PFSK-1 (cell line): ENCODE results near the gene SHF.

ENCODE experiments used
- FOXP2 ChIP-seq: optimal IDR thresholded peaks from 2 replicates; pipeline ENCODE3; 2011; ENCODE audit warnings: borderline replicate concordance, control low read depth, inconsistent platforms; ENCODE audit not compliant: insufficient read depth; ENCODE audit errors: extremely low read length, extremely low read depth
- POLR2AphosphoS5 ChIP-seq: IDR thresholded peaks from 2 replicates; pipeline ENCODE4 v1.6.1; 2012; ENCODE audit warnings: low read depth, mild to moderate bottlenecking, control low read depth, low read length, moderate library complexity
- REST ChIP-seq, 2 experiments: IDR thresholded peaks; 2 replicates each; pipeline versions ENCODE4 v1.6.1 to v1.8.0; 2011 to 2012; ENCODE audit warnings: low read depth in 2 of 2, low read length in 2 of 2, control low read depth in 1 of 2, inconsistent platforms in 1 of 2, mild to moderate bottlenecking in 1 of 2, moderate library complexity in 1 of 2; ENCODE audit not compliant: insufficient read depth in 1 of 2
- SIN3A ChIP-seq: IDR thresholded peaks from 2 replicates; pipeline ENCODE4 v1.6.1; 2012; ENCODE audit warnings: mild to moderate bottlenecking, low read length, moderate library complexity, borderline replicate concordance; ENCODE audit not compliant: insufficient read depth
- TAF1 ChIP-seq: IDR thresholded peaks from 2 replicates; pipeline ENCODE4 v1.6.1; 2012; ENCODE audit warnings: low read length, control low read depth, borderline replicate concordance; ENCODE audit not compliant: insufficient read depth

GRCh38 chr15:45143946-45144345 lies 43.8 kb downstream of the SHF start:
- TF ChIP-seq POLR2AphosphoS5 (no peak), SIN3A (no peak), REST (IDR thresholded peaks at IDR 0.05; ENCODE audit: insufficient read depth in 1 of 2, low read depth in 2 of 2, low read length in 2 of 2) (no peak), TAF1 (no peak), FOXP2 (no peak)
